Measurements from ENCODE around the gene IL25. TPM values are rescaled to one million over a fixed set of nuclear protein-coding genes. Genes with fewer than 3 reads are reported as not detected.

IL25 gene
- polyA plus RNA-seq, 1 of the 3 experiments (the other 2 are of a cell fraction), result not detected

- Histone ChIP-seq H3K36me3 (replicated peaks in 1 of 2; ENCODE audit: control insufficient read depth in 1 of 2, insufficient read depth in 2 of 2, low read length in 1 of 2) (no peaks in the 10 kb centered on the region), H3K9ac (no peak overlapping the region), H3K4me1 (ENCODE audit: control insufficient read depth in 1 of 2, insufficient read depth in 2 of 2, low read depth in 1 of 2, low read length in 1 of 2) (no peaks in the 10 kb centered on the region), H3K27me3 (ENCODE audit: insufficient read depth) (peaks cover 35% of the 10 kb centered on the region), H3K27ac (ENCODE audit: low read depth in 2 of 2, low read length in 1 of 2) (no peak overlapping the region), H3K79me2 (ENCODE audit: insufficient read depth) (no peaks in the 10 kb centered on the region), H3K9me3 (no peaks in the 10 kb centered on the region), H3K4me3 (ENCODE audit: low read depth in 2 of 2, low read length in 1 of 2) (no peak overlapping the region), H2AFZ (ENCODE audit: low read depth) (no peak overlapping the region), H3K4me2 (no peak overlapping the region), H3F3A (replicated peaks; ENCODE audit: insufficient read depth) (no peaks in the 10 kb centered on the region), H4K20me1 (ENCODE audit: insufficient read depth) (no peaks in the 10 kb centered on the region), H3K9me2 (no peaks in the 10 kb centered on the region)
- TF ChIP-seq RCOR1 (IDR thresholded peaks at IDR 0.05; ENCODE audit: low read length) (no peak), TAF1 (IDR thresholded peaks at IDR 0.05; ENCODE audit: borderline replicate concordance, low read depth, low read length) (no peak), FOSL2 (IDR thresholded peaks at IDR 0.05; ENCODE audit: borderline replicate concordance, low read depth) (no peak), MXI1 (IDR thresholded peaks at IDR 0.05; ENCODE audit: low read depth, low read length) (no peak), NRF1 (IDR thresholded peaks at IDR 0.05; ENCODE audit: low read depth, low read length) (no peak), USF1 (IDR thresholded peaks at IDR 0.05; ENCODE audit: borderline replicate concordance, low read depth) (no peak), ZBTB33 (IDR thresholded peaks at IDR 0.05; ENCODE audit: borderline replicate concordance, low read depth) (no peak), IRF3 (IDR thresholded peaks at IDR 0.05; ENCODE audit: low read depth, low read length) (no peak)
- ChIA-PET CTCF (interaction anchor here (1.2 to 5.5 kb wide), 2 partner anchors 9 to 59 kb away, joined by 5 to 34 read pairs; no protein-coding TSS in a partner anchor), POLR2A (no interaction called here)
- WGBS (ENCODE audit: low lambda C conversion rate), result 38% methylated on average over 23 of the region's 26 CpGs
- DNase-seq, result no peak
These were observed 15.6 kb downstream of the IL25 start for GRCh38 chr14:23387916-23388882.

GRCh38 chr14:23388996-23389395, 16.4 kb downstream of the IL25 start:
- no peak overlapping the region for H3K4me3 ChIP-seq (ENCODE audit: low read depth in 2 of 2, low read length in 1 of 2)
- H3K27me3 ChIP-seq (ENCODE audit: insufficient read depth), result peaks cover 36% of the 10 kb centered on the region
- DNase-seq, result no peak
- no peak overlapping the region for H2AFZ ChIP-seq (ENCODE audit: low read depth)
- H3K79me2 ChIP-seq (ENCODE audit: insufficient read depth), result no peaks in the 10 kb centered on the region
- no peak overlapping the region for H3K27ac ChIP-seq (ENCODE audit: low read depth in 2 of 2, low read length in 1 of 2)
- H3K4me1 ChIP-seq (ENCODE audit: control insufficient read depth in 1 of 2, insufficient read depth in 2 of 2, low read depth in 1 of 2, low read length in 1 of 2), result no peaks in the 10 kb centered on the region
- H3K9ac ChIP-seq, result no peak overlapping the region
- 73% methylated on average over 7 of the region's 8 CpGs for WGBS (ENCODE audit: low lambda C conversion rate)
- H3K9me3 ChIP-seq, result no peaks in the 10 kb centered on the region
- H3K4me2 ChIP-seq, result no peak overlapping the region
- H3K36me3 ChIP-seq (replicated peaks in 1 of 2; ENCODE audit: control insufficient read depth in 1 of 2, insufficient read depth in 2 of 2, low read length in 1 of 2), result no peaks in the 10 kb centered on the region
- POLR2A ChIA-PET, result no interaction called here
- H3K9me2 ChIP-seq, result no peaks in the 10 kb centered on the region
- H4K20me1 ChIP-seq (ENCODE audit: insufficient read depth), result no peaks in the 10 kb centered on the region
- CTCF ChIA-PET, result interaction anchor here (1.2 to 5.5 kb wide), 2 partner anchors 10 to 60 kb away, joined by 5 to 34 read pairs; no protein-coding TSS in a partner anchor
- no peaks in the 10 kb centered on the region for H3F3A ChIP-seq (replicated peaks; ENCODE audit: insufficient read depth)
- TF ChIP-seq TEAD4 (IDR thresholded peaks at IDR 0.05; ENCODE audit: borderline replicate concordance, insufficient read depth), result no peak
- TF ChIP-seq SIN3A (IDR thresholded peaks at IDR 0.05; ENCODE audit: borderline replicate concordance, low read depth, low read length), result no peak
- TF ChIP-seq POLR2AphosphoS5 (IDR thresholded peaks at IDR 0.05; ENCODE audit: low read depth, low read length), result no peak
- no peak for TF ChIP-seq NFIC (IDR thresholded peaks at IDR 0.05; ENCODE audit: borderline replicate concordance)
- TF ChIP-seq REST (IDR thresholded peaks at IDR 0.05; ENCODE audit: low read depth, low read length), result no peak
- no peak for TF ChIP-seq EP300 (IDR thresholded peaks at IDR 0.05; ENCODE audit: borderline replicate concordance in 1 of 2, low read depth in 1 of 2, low read length in 1 of 2)
- no peak for TF ChIP-seq ELF1 (IDR thresholded peaks at IDR 0.05)
- TF ChIP-seq FOSL2 (IDR thresholded peaks at IDR 0.05; ENCODE audit: borderline replicate concordance, low read depth), result no peak
- no peak for TF ChIP-seq JUND (IDR thresholded peaks at IDR 0.05)
- TF ChIP-seq USF2 (IDR thresholded peaks at IDR 0.05; ENCODE audit: borderline replicate concordance, low read depth, low read length), result no peak
